NCI-H2029 (cell line): ENCODE data around the gene SSBP2.

Experiments
- DNase-seq: peaks from one replicate; lab custom pipeline; 2025; lab: John Stamatoyannopoulos, UW

Gene SSBP2

GRCh38 chr5:81767097-81767496 lies 16.2 kb upstream of the SSBP2 start:
- no peak for DNase-seq

DNA sequence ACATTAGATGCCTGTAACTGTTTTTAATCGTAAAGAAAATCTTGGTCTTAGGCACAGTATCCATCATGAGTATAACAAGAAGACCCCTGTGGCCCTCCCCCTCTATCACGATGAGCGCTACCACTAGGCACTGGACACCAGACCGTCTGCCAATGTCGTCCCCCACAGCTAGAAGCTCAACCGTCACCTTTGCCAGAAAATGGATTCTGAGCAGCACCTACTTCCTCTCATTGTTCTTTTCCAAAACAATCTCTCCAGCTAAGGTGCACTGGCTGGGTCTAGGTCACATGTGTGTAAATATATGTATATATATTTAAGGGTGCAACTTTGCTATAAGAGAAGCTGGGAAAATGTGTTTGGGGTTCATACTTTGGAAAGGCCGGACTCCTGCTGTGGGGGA lies 15.7 kb upstream of the SSBP2 start:
- no peak for DNase-seq

DNA sequence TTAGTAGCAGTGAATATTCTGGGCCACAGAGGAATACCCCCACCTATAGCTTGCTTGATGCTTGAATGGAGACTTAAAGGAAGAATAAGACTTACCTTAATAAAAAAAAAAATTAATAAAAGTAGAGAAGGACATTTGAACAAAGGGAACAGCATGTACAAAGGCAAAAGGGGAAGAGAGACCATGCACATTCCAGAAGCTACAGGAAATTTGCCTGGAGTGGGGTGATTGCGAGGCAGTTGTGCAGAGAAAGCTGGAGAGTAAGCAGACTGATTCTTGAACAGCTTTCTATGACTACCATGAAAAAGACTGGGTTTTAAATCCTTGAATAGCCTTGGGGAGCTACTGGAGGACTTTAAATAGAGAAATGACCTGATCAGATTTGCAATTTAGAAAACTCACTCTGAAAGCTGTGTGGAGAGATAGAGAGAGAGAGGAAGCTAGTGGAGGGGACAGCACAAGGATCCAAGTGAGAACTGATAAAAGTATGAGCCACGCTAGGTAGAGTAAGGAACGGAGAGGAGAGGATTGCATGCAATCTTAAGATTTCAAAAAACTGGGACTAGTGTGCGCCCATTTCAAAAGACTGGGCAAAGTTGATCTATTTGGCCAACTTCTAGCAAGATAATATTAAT lies 12.5 kb upstream of the SSBP2 start:
- no peak for DNase-seq

GRCh38 chr5:81762853-81763252 lies 12.0 kb upstream of the SSBP2 start:
- DNase-seq, result no peak

GRCh38 chr5:81762401-81762800 lies 11.5 kb upstream of the SSBP2 start:
- no peak for DNase-seq

- DNase-seq, result no peak
Observed at GRCh38 chr5:81761970-81762369, 11.1 kb upstream of the SSBP2 start.

DNA sequence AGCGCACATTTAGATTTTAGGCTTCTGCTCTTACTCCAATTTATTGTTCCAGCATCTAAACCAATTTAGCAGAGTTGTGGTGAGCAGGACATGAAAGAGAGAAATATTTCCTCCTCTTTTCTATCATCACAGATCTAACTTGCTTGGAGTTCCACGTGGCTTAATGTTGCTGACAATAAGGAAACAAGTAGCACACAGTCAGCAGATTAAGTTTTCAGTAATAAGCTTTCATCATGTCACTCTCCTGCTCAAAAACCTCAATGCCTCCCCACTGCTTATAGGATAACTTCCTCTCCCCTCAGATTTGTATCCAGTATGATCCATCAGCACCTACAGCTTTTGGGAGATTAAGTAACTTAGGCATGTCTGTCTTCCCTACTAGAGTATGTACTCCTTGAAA lies 10.4 kb upstream of the SSBP2 start:
- DNase-seq, result no peak

- no peak for DNase-seq
Observed at GRCh38 chr5:81760521-81760920, 9.6 kb upstream of the SSBP2 start.

DNA sequence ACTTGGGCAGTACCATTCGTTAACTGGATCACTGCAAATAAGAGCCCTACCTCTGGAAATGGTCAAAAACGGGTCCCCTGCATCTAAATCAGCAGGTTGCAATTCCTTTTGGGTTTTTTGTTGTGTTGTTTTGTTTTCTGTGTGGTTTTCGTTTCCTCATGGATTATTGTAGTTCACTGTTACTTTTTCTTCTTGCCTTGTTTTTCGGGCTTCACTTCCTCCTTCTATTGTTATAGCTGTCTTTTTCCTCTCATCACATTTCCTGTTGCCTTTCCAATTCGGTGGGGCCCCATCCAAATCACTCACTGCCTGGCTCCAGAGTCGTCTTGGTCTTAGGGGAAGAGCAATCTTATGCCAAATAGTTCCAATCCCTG lies 8.7 kb upstream of the SSBP2 start:
- DNase-seq, result no peak

DNA sequence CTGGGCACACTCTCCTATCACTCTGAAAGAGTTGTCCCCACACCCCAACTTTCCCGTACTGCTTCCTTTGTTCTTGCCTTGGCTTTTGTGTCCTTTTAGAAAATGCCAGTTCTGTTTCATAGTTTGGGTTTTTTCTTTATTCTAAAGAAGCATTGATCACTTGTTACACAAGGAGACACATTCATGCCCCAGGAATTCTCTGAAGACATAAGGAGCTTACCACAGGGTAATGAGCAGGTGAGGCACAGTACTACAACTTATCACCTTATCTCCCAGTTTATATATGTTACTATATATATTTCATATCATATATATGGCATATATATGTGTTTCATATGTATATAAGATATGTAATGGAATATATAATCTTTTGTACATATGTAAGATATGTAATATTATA lies 6.5 kb upstream of the SSBP2 start:
- DNase-seq, result no peak

GRCh38 chr5:81756016-81756415 lies 5.1 kb upstream of the SSBP2 start:
- DNase-seq, result no peak

- DNase-seq, result no peak
Observed at GRCh38 chr5:81755320-81755719, 4.4 kb upstream of the SSBP2 start.

DNA sequence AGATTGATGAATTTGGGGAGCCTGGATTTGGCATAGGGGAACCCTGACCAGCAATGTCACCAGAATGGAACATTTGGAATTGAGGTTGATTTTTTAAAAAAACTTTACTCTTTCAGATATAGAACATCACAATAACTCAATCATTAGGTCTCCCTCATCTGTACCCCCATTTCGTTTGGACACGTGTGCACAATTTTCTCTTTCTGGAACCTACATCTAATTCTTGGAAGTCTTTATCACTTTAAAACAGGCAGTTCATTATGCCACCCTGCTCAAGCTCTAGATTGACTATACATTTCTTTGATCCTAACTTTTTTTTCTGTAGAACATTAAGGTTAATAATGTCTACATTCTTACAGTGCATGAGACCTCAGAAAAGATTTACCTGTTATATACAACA lies 3.7 kb upstream of the SSBP2 start:
- no peak for DNase-seq

GRCh38 chr5:81753429-81753828 lies 2.5 kb upstream of the SSBP2 start:
- no peak for DNase-seq

GRCh38 chr5:81752644-81752963 lies 1.7 kb upstream of the SSBP2 start:
- DNase-seq, result no peak

DNA sequence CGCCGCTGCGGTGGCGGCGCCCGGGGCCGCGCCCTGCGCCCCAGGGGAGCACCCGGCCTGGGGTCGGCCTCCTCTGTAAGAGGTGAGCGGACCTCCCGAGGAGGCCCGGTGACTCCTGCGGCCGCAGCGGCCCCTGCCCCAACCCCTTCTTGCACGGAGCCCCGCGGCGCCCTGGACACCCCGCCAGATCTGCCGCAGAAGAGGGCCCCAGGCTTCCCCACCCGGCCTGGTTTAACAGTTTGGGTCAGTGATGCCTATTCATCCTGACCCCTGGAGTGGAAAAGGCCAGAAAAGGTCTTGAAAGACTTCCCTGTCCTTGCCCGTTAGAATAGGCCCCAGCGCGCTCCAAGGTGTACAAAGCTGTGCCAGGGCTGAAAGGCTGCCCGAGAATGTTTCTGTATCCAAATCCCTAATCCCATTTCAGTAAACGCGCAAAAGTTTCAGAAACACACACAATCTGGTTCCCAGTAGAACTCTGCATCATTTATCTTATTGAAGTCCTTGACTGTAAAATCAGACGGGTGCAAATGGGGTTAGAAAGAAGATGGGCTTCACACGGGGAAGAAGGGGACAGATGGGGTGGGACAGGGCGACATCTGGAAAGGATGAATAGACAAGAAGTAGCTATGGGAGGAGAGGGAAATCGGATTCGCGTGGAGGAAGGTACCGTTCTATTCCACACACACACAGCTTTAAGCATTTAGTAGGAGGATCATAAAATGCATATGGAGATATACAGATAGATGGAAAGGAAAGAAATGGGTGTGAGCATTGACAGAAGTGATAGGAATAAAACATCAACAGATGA lies 1.1 kb upstream of the SSBP2 start:
- DNase-seq, result no peak

- no peak for DNase-seq
Observed at GRCh38 chr5:81750308-81751008, 439 bp downstream of the SSBP2 start.

DNA sequence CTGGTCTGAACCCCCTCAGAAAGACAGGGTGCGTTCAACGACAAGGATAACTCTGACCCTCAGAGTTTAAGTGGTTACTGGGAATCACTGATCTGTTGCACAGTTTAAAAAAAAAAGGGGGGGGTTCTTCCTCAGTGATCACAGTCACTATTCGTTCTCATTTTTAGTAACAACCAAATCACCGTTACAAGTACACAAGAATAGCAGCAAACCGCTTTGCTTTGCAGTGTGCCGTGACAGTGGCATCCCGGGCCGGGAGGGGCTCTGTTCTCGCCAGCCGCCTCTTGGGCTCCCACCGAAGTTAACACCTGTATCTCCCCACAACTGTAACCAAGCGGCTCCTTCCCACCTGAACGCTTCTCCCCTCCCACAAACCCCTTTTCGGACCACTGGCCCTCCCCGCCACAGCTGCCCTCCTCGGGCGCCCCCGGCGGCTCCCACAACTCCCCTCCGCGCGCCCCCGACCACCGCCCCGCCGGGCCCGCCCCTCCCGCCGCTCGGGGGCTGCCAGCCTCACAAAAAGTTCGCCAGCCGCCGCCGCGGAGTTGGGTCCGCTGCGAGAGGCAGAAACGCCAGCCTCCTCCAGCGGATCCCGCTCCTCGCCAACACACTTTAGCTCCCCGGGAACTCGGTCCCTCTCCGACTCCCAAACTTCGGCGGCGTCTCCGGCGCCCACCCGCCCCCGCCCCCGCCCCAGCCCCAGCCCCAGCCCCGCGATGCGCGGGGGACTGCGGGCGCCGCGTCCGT lies 1.2 kb downstream of the SSBP2 start:
- DNase-seq, result no peak

- DNase-seq, result no peak
Observed at GRCh38 chr5:81749192-81749560, 1.7 kb downstream of the SSBP2 start.

GRCh38 chr5:81748556-81748955 lies 2.3 kb downstream of the SSBP2 start:
- DNase-seq, result no peak

GRCh38 chr5:81747030-81747429 lies 3.9 kb downstream of the SSBP2 start:
- no peak for DNase-seq

DNA sequence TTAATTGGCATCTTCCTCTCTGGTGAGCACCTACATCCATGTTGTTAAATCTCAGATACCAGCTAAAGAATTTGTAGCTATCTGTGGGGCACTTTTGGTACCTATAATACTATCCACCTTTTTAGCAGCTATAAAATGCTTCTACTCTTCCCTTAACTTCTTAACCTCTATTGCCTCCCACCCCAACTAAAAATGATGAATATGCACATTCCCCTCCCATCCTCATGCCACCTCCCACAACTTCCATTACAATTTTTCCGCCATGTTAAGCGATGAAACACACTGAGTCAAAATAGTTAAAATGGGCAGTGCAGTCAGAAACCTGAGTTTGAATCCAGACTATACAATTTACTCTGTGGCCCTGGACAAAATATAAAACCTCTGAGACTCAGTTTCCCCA lies 10.1 kb downstream of the SSBP2 start:
- no peak for DNase-seq

GRCh38 chr5:81739291-81739690 lies 11.6 kb downstream of the SSBP2 start:
- no peak for DNase-seq
